Endothelial cell of umbilical vein (primary cell): ENCODE data around the gene WFIKKN2. TPM values are rescaled to one million over a fixed set of nuclear protein-coding genes. Genes with fewer than 3 reads are reported as not detected.

ENCODE experiments used
- BruUV-seq: library from RNA; stranded (reverse); fragments of 400-500 nt; replicated peaks from 2 replicates; lab custom pipeline; 2021; lab: Mats Ljungman, UMichigan
- CTCF ChIA-PET: fragments of 300-600, 350-600 bp; sonication (Branson Sonifier 250); formaldehyde crosslinking; loops from one replicate; lab custom pipeline; 2021; ENCODE audit warnings: antibody characterized with exemption, inconsistent platforms; lab: Charles Lee
- POLR2A ChIA-PET: fragments of 300-600, 350-600 bp; sonication (Branson Sonifier 250); formaldehyde crosslinking; loops from one replicate; lab custom pipeline; 2021; ENCODE audit warnings: antibody characterized with exemption, inconsistent platforms; lab: Charles Lee
- DNase-seq: peaks from one replicate; pipeline ENCODE4 v3.0.0-alpha.2; 2011; ENCODE audit warnings: low read depth, low spot score
- FAIRE-seq: peaks from 2 replicates; lab custom pipeline; 2011; peaks lifted over from hg19 to GRCh38; lab: Jason Lieb, UNC
- H2AFZ ChIP-seq: 2 replicates; pipeline ENCODE4 v1.6.0; 2012; ENCODE audit warnings: low read depth, low read length, control low read depth, inconsistent platforms
- H3K27ac ChIP-seq: 2 replicates; pipeline ENCODE4 v1.5.1; 2011; ENCODE audit warnings: low read depth, mild to moderate bottlenecking, control low read depth, low read length, moderate library complexity; ENCODE audit not compliant: insufficient read depth
- H3K27me3 ChIP-seq, 2 experiments: 2 replicates each; pipeline versions ENCODE4 v1.6.0 to v1.6.1; 2011; ENCODE audit warnings: low read length in 2 of 2, mixed read lengths in 1 of 2; ENCODE audit not compliant: control insufficient read depth in 2 of 2, insufficient read depth in 2 of 2
- H3K36me3 ChIP-seq, 2 experiments: 2 replicates in 1 of 2; 3 replicates in 1 of 2; pipeline ENCODE4 v1.5.1; 2011; ENCODE audit warnings: low read length in 2 of 2, mild to moderate bottlenecking in 1 of 2, moderate library complexity in 1 of 2; ENCODE audit not compliant: control insufficient read depth in 2 of 2, insufficient read depth in 2 of 2; ENCODE audit errors: extremely low read depth in 1 of 2
- H3K4me1 ChIP-seq: 3 replicates; pipeline ENCODE4 v1.5.1; 2011; ENCODE audit warnings: mild to moderate bottlenecking, low read length; ENCODE audit not compliant: control insufficient read depth, insufficient read depth; ENCODE audit errors: extremely low read depth
- H3K4me2 ChIP-seq: 2 replicates; pipeline ENCODE4 v1.6.1; 2011; ENCODE audit warnings: low read length, control low read depth, mixed read lengths; ENCODE audit not compliant: insufficient read depth
- H3K4me3 ChIP-seq, 3 experiments: fragments of 200-600 bp in 1 of 3; sonication (generic), shearing (Covaris generic) in 1 of 3; replicated peaks in 1 of 3; 2 replicates each; pipeline ENCODE4 v1.5.1; 2011 to 2016; ENCODE audit warnings: control low read depth in 3 of 3, low read length in 3 of 3, mild to moderate bottlenecking in 2 of 3, inconsistent platforms in 1 of 3, low read depth in 1 of 3, moderate library complexity in 1 of 3; ENCODE audit not compliant: insufficient read depth in 1 of 3
- H3K79me2 ChIP-seq: 2 replicates; pipeline ENCODE4 v1.6.0; 2012; ENCODE audit warnings: low read length, inconsistent platforms; ENCODE audit not compliant: control insufficient read depth, insufficient read depth
- H3K9ac ChIP-seq: replicated peaks from 2 replicates; pipeline ENCODE3; 2011; ENCODE audit warnings: low read length, control low read depth; ENCODE audit not compliant: insufficient read depth; ENCODE audit errors: extremely low read depth
- H3K9me1 ChIP-seq: replicated peaks from 3 replicates; pipeline ENCODE4 v1.6.0; 2011; ENCODE audit warnings: mild to moderate bottlenecking, low read length; ENCODE audit not compliant: control insufficient read depth, insufficient read depth; ENCODE audit errors: extremely low read depth
- H3K9me3 ChIP-seq: replicated peaks from 2 replicates; pipeline ENCODE4 v1.5.1; 2012; ENCODE audit warnings: low read length, inconsistent platforms; ENCODE audit not compliant: control insufficient read depth, insufficient read depth
- H4K20me1 ChIP-seq: replicated peaks from 2 replicates; pipeline ENCODE3; 2011; ENCODE audit warnings: mild to moderate bottlenecking, low read length; ENCODE audit not compliant: control insufficient read depth, insufficient read depth; ENCODE audit errors: extremely low read depth
- CTCF ChIP-seq, 2 donors: IDR thresholded peaks; 1 replicate in 1 of 2; 2 replicates in 1 of 2; pipeline ENCODE4 v1.5.1; 2011; ENCODE audit warnings: low read length in 2 of 2, mild to moderate bottlenecking in 2 of 2, moderate library complexity in 2 of 2, control low read depth in 1 of 2, inconsistent platforms in 1 of 2, low read depth in 1 of 2; ENCODE audit not compliant: insufficient read depth in 1 of 2; ENCODE audit errors: extremely low read depth in 1 of 2
- FOS ChIP-seq: IDR thresholded peaks from 2 replicates; pipeline ENCODE4 v1.6.1; 2011; ENCODE audit warnings: mild to moderate bottlenecking, low read length, moderate library complexity, borderline replicate concordance; ENCODE audit not compliant: insufficient read depth
- GATA2 ChIP-seq: IDR thresholded peaks from 2 replicates; pipeline ENCODE4 v1.7.0; 2011; ENCODE audit warnings: low read depth, mild to moderate bottlenecking, moderate library complexity, mixed read lengths, low read length; ENCODE audit not compliant: insufficient read length, insufficient read depth
- JUN ChIP-seq: IDR thresholded peaks from 2 replicates; pipeline ENCODE4 v1.6.1; 2011; ENCODE audit warnings: borderline replicate concordance, low read depth; ENCODE audit not compliant: insufficient read length, insufficient read depth
- MAX ChIP-seq: IDR thresholded peaks from 2 replicates; pipeline ENCODE4 v1.6.1; 2011; ENCODE audit not compliant: insufficient read depth, insufficient read length
- MYC ChIP-seq: IDR thresholded peaks from one replicate; pipeline ENCODE4 v1.6.1; 2011; ENCODE audit warnings: mild to moderate bottlenecking, low read depth, low read length
- POLR2AphosphoS5 ChIP-seq: IDR thresholded peaks from 2 replicates; pipeline ENCODE4 v1.6.1; 2012; ENCODE audit warnings: low read depth, mild to moderate bottlenecking, control low read depth, low read length, moderate library complexity; ENCODE audit not compliant: insufficient read depth
- dilution Hi-C: fragments of 300-500 bp; cut with MboI; formaldehyde crosslinking; loops from one replicate; pipeline ENCODE4 v1.15.0; 2019; ENCODE audit warnings: low sequenced_read_pairs; ENCODE audit not compliant: extremely low pct_ligation_motif_present
- intact Hi-C: fragments of 100-400 bp; cut with micrococcal nuclease; formaldehyde crosslinking; loops from one replicate; pipeline ENCODE4 v1.10.0; 2022
- polyA plus RNA-seq, 4 experiments: library from polyadenylated mRNA; depleted of rRNA in 3 of 4; stranded (reverse) in 3 of 4; unstranded in 1 of 4; fragments of >200 nt; gene quantifications; 2 replicates each; pipeline versions ENCODE4 v1.2.1 to v1.2.3, GENCODE V29; 2011 to 2012; ENCODE audit warnings: missing spikeins in 1 of 4
- total RNA-seq: library from RNA; stranded (reverse); gene quantifications from 2 replicates; pipeline ENCODE4 v1.2.3, GENCODE V29; 2021

WFIKKN2 gene
- total and polyA plus RNA-seq, 2 donors (not counting 3 experiments of a cell fraction or from before 2014, with no cell fraction given): 0.03 TPM; not detected in 1

- Histone ChIP-seq H3K27me3 (no peaks in the 10 kb centered on the region), H3K36me3 (peaks cover 2 to 5% of the 10 kb centered on the region in 2 experiments), H2AFZ (no peak overlapping the region), H3K79me2 (peaks cover 4% of the 10 kb centered on the region), H4K20me1 (no peaks in the 10 kb centered on the region), H3K4me1 (peaks cover 11% of the 10 kb centered on the region), H3K4me3 (no peak overlapping the region), H3K27ac (no peak overlapping the region), H3K4me2 (no peak overlapping the region), H3K9me3 (no peaks in the 10 kb centered on the region), H3K9ac (no peak overlapping the region), H3K9me1 (no peaks in the 10 kb centered on the region)
- DNase-seq (peak; percentile 28), FAIRE-seq (no peak)
- intact Hi-C loops: loop anchor here (1.0 kb wide), 1 partner anchor 87 kb away; no protein-coding TSS in a partner anchor
- ChIA-PET CTCF (interaction anchor here (0.8 to 8.0 kb wide), 12 partner anchors 10 to 290 kb away, joined by 3 to 149 read pairs (median 4); partner anchors contain the start of gene NME1), POLR2A (no interaction called here)
- BruUV-seq: no TSS peak
- TF ChIP-seq MAX: no peak
- TF ChIP-seq CTCF (IDR thresholded peaks at IDR 0.05; ENCODE audit: extremely low read depth in 1 of 2, insufficient read depth in 1 of 2, low read depth in 1 of 2, low read length in 2 of 2): peak; percentile 53 to 68
- dilution Hi-C loops: no loop called here
These were observed 27.9 kb downstream of the WFIKKN2 start for GRCh38 chr17:50863221-50863843.

GRCh38 chr17:50863931-50864330 is 28.5 kb downstream of the WFIKKN2 start:
- Histone ChIP-seq H3K27ac (no peak overlapping the region), H3K4me3 (no peak overlapping the region), H2AFZ (no peak overlapping the region), H3K9me1 (no peaks in the 10 kb centered on the region), H3K9me3 (no peaks in the 10 kb centered on the region), H3K27me3 (no peaks in the 10 kb centered on the region), H3K4me1 (peaks cover 11% of the 10 kb centered on the region), H3K36me3 (peaks cover 2 to 5% of the 10 kb centered on the region in 2 experiments), H3K4me2 (peak overlapping the region; percentile 96), H4K20me1 (no peaks in the 10 kb centered on the region), H3K79me2 (peaks cover 4% of the 10 kb centered on the region), H3K9ac (no peak overlapping the region)
- intact Hi-C loops: loop anchor here (1.0 kb wide), 1 partner anchor 86 kb away; no protein-coding TSS in a partner anchor
- BruUV-seq: no TSS peak
- no peak for TF ChIP-seq GATA2
- no peak for TF ChIP-seq MYC
- TF ChIP-seq JUN: no peak
- TF ChIP-seq POLR2AphosphoS5: no peak
- no peak for TF ChIP-seq FOS
- TF ChIP-seq MAX: no peak
- dilution Hi-C loops: no loop called here
- POLR2A ChIA-PET: no interaction called here
- FAIRE-seq: no peak
- CTCF ChIA-PET: interaction anchor here (0.8 to 8.0 kb wide), 12 partner anchors 9 to 289 kb away, joined by 3 to 149 read pairs (median 4); partner anchors contain the start of gene NME1
- DNase-seq: no peak
